Ovary (tissue), 9 donors: ENCODE data around the gene KIF26A. TPM values are rescaled to one million over a fixed set of nuclear protein-coding genes. Genes with fewer than 3 reads are reported as not detected.

Source experiments
- DNase-seq, 5 donors: peaks; one replicate each; pipeline ENCODE4 v3.0.0-alpha.2; 2019 to 2020
- H3K27ac ChIP-seq, 2 donors: fragments of 200-600 bp; one replicate each; pipeline versions ENCODE4 v1.5.1 to v1.8.0; 2019 to 2022
- H3K27me3 ChIP-seq: fragments of 200-600 bp; one replicate; pipeline ENCODE4 v1.8.0; 2022
- H3K36me3 ChIP-seq: fragments of 200-600 bp; sonication (generic); one replicate; pipeline ENCODE4 v1.5.1; 2019
- H3K4me1 ChIP-seq: one replicate; pipeline ENCODE4 v1.8.1; 2013; ENCODE audit warnings: mild to moderate bottlenecking, moderate library complexity; ENCODE audit not compliant: insufficient read depth
- H3K4me3 ChIP-seq: fragments of 200-600 bp; sonication (generic); one replicate; pipeline ENCODE4 v1.5.1; 2017
- H3K9me3 ChIP-seq, 2 donors: fragments of 200-600 bp in 1 of 2; sonication (generic) in 1 of 2; one replicate each; pipeline versions ENCODE4 v1.5.1 to v1.8.1; 2013 to 2019; ENCODE audit warnings: mild to moderate bottlenecking in 1 of 2, moderate library complexity in 1 of 2
- CTCF ChIP-seq, 3 donors: fragments of 450-650 bp in 2 of 3; fragments of 200-600 bp in 1 of 3; IDR thresholded peaks; one replicate each; pipeline versions ENCODE4 v1.5.1 to v1.8.0; 2016 to 2022; ENCODE audit warnings: antibody characterized with exemption in 3 of 3, mild to moderate bottlenecking in 1 of 3
- EP300 ChIP-seq: sonication (generic); formaldehyde crosslinking; IDR thresholded peaks from one replicate; pipeline ENCODE4 v1.6.1; 2017; ENCODE audit warnings: antibody characterized with exemption
- POLR2A ChIP-seq: fragments of 450-650 bp; IDR thresholded peaks from one replicate; pipeline ENCODE4 v1.6.1; 2017; ENCODE audit warnings: antibody characterized with exemption, mild to moderate bottlenecking, moderate library complexity
- WGBS, 3 donors: extraction: QIAGEN DNeasy Blood & Tissue Kit in 1 of 3; methylation state at CpG; one replicate each; pipeline versions ENCODE4 v1.1.5 to v1.1.7; 2013 to 2017; 5-methylcytosine and 5-hydroxymethylcytosine counted together
- intact Hi-C, 4 donors: fragments of 100-400 bp; cut with DNase I; formaldehyde crosslinking; loops; one replicate each; pipeline versions ENCODE4 v1.11.0 to v1.15.1; 2022 to 2023
- polyA plus RNA-seq, 2 donors: library from polyadenylated mRNA; stranded (reverse); fragments of 200-250 nt in 1 of 2; fragments of 350-450 nt in 1 of 2; fragmentation: Illumina TruSeq in 1 of 2; extraction: RNeasy Lipid Tissue Mini Kit (QIAGEN cat#74804) in 1 of 2; gene quantifications; one replicate each; pipeline ENCODE4 v1.2.3, GENCODE V29; 2013 to 2014
- total RNA-seq, 7 donors: library from RNA; depleted of rRNA in 2 of 7; stranded (reverse); fragments of >200 nt in 2 of 7; fragmentation: NEBNext Ultra II Directional in 3 of 7; extraction: Animal tissue kit (Norgen Biotek cat#: 25700) in 3 of 7; gene quantifications; one replicate each; pipeline versions ENCODE4 v1.1.0 to v1.2.4, GENCODE V29; 2016 to 2023
- donor health status: DM: no; HTN: no; CAD: no; lungs with moderate emphysema.
- donor health status: DM: no; HTN: no; CAD: no.
- donor health status: Bipolar disorder and iron deficiency.
- donor health status: DM: yes; HTN: yes; CAD: no.
- donor health status: DM: no; HTN: no; CAD: no.
- donor health status: DM: yes; HTN: yes; CAD: no.

The KIF26A gene
- total and polyA plus RNA-seq, 9 donors: 0.32 to 16.8 (median 5.8) TPM

GRCh38 chr14:104157016-104157928 is 18.9 kb downstream of the KIF26A start:
- DNase-seq: no peak
- H3K27me3 ChIP-seq: no peaks in the 10 kb centered on the region
- H3K4me3 ChIP-seq: no peak overlapping the region
- peaks cover 15% of the 10 kb centered on the region for H3K4me1 ChIP-seq
- TF ChIP-seq POLR2A (no peak), EP300 (no peak), CTCF (IDR thresholded peaks at IDR 0.05) (no peak)
- H3K9me3 ChIP-seq: no peaks in the 10 kb centered on the region
- intact Hi-C loops: no loop called here
- no peaks in the 10 kb centered on the region for H3K36me3 ChIP-seq
- 87 to 90% (median 88%) methylated on average over 40 to 42 of the region's 42 CpGs for WGBS, 3 donors
- no peak overlapping the region for H3K27ac ChIP-seq

DNA sequence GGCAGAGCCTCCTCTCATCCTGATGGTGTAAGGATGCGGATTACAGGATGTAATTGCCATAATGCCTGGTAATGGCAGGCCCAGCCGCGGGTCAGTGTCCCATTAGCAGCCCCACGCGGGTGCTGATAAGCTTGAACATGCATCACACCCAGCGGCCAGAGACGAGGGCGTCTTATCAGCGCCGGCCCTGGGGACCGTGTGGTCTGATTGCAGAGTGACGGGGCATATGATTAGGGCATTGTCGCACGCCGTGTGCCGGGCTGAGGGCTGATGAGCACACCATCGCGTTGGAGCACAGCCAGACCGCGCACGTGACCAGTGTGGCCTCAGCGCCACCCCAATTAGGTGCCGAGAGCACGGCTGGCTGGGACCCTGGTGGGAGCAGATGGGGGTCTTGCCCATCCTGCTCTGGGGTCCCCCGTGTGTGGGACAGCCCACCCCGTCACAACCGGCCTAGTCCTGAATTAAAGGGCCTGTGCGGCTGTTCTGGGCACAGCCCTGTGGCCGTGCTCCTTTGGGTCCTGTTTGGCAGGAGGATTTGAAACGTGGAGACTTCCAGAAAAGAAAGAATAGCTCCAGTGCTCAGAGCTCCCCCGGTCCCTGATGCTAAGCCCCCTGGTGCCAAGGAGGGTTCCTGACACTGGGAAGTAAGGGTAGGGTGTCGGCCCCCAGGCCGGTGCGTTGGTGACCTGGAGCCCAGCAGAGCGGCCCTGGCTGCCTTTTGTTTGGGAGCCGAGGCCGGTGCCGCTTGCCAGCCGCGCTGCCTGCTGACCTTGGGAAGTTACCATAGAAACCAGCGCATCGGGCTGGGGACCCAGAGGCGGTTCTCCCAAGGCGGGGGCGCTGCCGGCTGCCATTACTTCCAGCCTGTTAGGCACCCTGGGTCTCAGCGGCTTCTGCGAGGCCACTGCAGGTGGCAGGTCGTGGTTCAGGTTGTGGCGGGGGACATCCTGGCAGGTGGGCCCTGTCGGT is 20.7 kb downstream of the KIF26A start:
- peak; percentile 71 to 85 (median 79) for DNase-seq
- 30 to 67% (median 42%) methylated on average over 39 to 51 of the region's 51 CpGs for WGBS, 3 donors
- H3K27me3 ChIP-seq: no peaks in the 10 kb centered on the region
- TF ChIP-seq CTCF (IDR thresholded peaks at IDR 0.05): no peak
- no peak for TF ChIP-seq EP300
- TF ChIP-seq POLR2A: no peak
- H3K9me3 ChIP-seq: no peaks in the 10 kb centered on the region
- H3K36me3 ChIP-seq: no peaks in the 10 kb centered on the region
- H3K27ac ChIP-seq: peak overlapping the region in 1 of 2 donors; percentile 38
- peaks cover 15% of the 10 kb centered on the region for H3K4me1 ChIP-seq
- H3K4me3 ChIP-seq: no peak overlapping the region
- intact Hi-C loops: no loop called here

- intact Hi-C loops: no loop called here
Observed at GRCh38 chr14:104159990-104160389, 21.6 kb downstream of the KIF26A start.

More at GRCh38 chr14:104159990-104160389, 21.6 kb downstream of the KIF26A start:
- no peak overlapping the region for H3K4me3 ChIP-seq
- H3K9me3 ChIP-seq: no peaks in the 10 kb centered on the region
- no peak for TF ChIP-seq EP300
- no peak for TF ChIP-seq POLR2A
- TF ChIP-seq CTCF (IDR thresholded peaks at IDR 0.05): no peak
- WGBS, 3 donors: 93 to 96% (median 94%) methylated on average over 9 of the region's 9 CpGs
- peaks cover 15% of the 10 kb centered on the region for H3K4me1 ChIP-seq
- DNase-seq: no peak
- H3K27ac ChIP-seq: no peak overlapping the region
- H3K36me3 ChIP-seq: no peaks in the 10 kb centered on the region
- H3K27me3 ChIP-seq: no peaks in the 10 kb centered on the region
